Measurements from ENCODE around the gene SNX8.
A peak's percentile ranks its signal among the peaks of the same experiment; 100 is the strongest.

The SNX8 gene

DNA sequence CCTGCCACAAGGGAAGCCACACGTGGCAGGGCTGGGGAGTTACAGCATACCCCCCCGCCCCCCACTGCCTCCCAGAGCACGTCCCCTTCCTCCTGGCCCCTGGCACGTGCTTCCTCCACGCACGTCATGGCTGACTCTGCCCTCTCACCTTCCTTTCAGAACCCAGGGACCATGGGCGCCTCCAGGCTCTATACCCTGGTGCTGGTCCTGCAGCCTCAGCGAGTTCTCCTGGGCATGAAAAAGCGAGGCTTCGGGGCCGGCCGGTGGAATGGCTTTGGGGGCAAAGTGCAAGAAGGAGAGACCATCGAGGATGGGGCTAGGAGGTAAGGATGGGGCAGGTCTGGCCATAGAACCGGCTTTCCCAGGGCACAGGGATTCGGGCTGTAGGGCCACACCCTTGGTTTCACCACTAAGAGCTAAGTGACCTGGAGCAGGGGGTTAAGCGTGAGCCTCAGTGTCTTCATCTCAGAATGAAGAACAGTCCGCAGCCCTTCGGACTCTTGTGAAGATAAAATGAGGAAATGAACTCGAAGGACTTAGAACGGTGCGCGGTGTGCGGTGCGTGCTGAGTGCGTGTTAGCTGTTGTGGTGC, 69.7 kb downstream of the SNX8 start:
- DNase-seq (ENCODE audit: low read depth): no peak

DNA sequence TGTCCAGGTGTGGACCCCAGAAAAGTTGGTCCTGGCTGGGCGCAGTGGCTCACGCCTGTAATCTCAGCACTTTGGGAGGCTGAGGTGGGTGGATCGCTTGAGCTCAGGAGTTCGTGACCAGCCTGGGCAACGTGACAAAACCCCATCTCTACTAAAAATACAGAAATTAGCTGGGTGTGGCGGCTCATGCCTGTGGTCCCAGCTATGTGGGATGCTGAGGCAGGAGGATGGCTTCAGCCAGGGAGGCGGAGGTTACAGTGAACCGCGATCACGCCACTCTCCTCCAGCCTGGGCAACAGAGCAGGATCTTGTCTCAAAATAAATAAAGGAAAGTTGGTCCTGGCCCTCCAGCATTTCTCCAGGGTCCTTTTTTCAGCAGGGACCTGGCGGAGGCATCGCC, 70.8 kb downstream of the SNX8 start:
- no peak for DNase-seq (ENCODE audit: low read depth)

DNA sequence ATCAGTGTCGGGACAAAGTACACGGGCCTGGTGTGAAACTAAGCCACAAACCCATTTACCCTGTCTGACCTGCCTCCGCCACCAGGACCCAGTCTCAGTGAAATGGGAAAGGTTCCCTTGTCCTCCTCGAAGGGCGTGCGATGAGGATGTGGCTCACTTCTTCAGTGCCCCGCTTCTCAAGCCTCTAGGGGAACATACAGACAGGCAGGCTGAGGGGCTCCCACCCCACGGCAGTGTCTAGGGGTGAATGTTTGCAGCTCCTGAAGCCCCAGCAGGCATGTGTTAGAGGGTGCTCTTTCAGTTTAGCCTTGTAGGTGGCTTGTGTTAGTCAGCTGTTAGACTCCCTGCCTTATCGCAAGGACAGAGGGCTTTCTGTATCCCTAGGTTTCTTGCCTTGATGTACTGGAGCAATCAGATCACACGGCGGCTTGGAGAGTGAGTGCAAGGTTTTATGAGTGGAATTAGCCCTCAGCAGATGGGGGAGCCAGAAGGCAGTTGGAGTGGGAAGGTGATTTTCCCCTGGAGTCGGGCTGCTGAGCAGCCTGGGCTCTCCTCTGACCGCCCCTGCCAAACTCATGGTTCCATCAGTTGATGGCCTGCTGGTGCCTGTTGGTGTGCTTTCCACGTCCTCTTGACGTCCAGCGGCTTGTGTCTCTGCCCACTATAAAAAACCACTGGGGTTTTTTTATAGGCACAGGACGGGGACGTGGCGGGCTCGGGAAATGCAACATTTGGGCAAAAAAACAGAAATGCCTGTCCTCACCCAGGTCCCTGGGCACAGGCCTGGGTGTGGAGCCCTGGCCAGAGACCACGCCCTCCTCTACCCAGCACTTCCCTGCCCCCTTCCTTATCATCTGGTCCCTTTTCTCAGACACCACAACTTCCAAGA, 71.5 kb downstream of the SNX8 start:
- DNase-seq (ENCODE audit: low read depth): no peak

DNA sequence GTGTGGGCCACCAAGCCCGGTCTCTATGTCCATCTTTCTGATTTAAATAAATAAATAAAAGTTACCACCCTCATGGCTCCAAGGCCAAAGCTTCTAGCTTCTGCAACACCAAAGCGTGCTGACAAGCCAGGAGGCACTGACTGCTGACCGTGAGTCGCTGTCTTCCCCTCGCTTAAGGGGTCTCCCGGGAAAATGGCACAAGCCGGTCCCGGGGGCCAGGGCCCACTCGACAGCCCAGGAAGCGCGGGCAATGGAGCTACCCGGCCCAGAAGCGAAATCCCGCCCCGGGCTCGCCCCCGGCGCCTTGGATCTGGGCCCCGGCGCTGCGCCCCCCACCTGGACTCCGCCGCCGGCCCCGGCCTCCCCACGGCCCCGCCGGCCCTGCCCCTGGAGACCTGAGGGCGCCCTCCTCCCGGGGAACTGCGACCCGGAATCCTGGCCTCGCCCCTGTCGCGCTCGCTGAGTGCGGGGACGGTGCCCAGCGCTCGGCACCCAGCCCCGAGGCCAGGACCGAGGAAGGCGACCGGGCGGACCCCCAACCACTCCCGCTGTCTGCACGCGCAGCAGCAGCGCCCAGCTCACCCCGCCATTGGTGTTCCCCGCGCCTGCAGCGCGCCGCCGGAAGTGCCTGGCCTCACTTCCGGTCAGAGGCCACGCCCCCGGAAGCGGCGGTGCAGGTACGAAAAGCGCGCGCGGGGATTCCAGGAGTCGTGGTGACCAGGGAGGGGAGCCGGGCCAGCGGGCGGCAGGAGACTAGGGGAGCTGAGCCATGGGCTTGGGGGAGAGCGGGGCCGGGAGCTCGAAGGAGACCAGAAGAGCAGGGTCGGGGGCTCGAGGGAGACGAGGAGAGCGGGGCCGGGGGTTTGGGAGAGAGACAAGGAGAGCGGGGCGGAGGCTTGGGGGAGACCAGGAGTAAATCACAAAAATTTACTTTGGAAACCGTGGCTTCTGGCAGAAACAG, 72.4 kb downstream of the SNX8 start, which contains the start of the genes MRM2 and NUDT1:
Gene MRM2, minus strand, starts transcription at position 626 of the 961 bp plus-strand sequence. Its CDS starts 36 bp downstream, at position 590.
Gene NUDT1, plus strand, starts transcription at position 647 of the 961 bp plus-strand sequence. CDS start 2,349 bp downstream, outside the sequence.
- DNase-seq (ENCODE audit: low read depth): peak; percentile 57

DNA sequence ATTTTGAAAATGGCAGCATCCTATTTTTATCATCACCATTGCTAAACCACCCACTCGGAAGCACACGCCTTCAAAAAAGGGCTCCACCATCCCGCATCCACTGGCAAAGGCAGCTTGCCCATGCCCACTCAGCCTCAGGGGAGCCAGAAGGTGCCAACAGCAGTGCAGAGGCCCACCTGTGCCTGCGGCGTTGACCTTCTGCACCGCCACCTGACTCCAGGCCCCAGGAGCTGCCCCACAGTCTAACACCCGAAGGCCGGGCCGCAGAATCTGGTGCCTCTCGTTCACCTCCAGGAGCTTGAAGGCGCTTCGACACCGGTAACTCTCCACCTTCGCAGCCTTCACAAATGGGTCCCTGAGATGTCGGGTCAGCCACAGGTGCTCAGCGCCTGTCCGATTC, 75.0 kb downstream of the SNX8 start:
- no peak for DNase-seq (ENCODE audit: low read depth)

DNA sequence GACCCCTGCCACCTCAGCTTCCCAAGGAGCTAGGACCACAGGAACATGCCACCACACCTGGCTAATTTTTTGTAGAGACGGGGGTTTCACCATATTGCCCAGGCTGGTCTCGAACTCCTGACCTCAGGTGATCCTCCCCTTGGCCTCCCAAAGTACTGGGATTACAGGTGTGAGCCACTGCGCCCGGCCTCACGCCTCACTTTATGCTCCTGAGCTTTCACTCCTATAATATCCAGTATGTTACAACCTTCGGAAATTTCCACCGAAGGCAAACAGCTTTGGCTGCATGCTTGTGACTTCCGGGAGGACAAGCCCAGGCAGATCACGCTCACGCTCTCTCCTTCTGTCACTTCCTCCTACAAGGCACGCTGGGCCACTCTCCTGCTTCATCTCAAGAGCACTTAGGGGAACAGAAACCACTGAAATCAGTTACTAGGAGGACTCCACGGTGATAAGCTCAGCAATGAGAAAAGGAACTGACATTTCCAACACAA, 77.1 kb downstream of the SNX8 start:
- DNase-seq (ENCODE audit: low read depth): no peak

DNA sequence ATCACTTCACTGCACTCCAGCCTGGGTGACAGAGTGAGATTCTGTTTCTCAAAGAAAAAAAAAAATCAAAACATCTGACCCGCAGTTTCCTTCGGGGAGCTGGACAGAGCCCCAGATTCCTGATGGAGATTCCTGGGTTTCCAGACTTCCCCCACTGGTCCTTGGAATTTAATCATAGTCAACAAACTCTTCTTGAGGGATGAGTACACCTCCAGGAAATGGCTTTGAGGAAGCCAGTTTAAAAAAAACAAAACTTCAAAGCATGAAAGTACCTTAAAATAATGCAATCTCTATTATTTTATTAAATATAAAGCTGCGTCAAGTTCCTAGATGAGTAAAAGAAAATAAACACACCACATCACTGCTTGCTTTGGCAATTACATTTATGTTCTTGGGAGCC, 80.3 kb downstream of the SNX8 start:
- no peak for DNase-seq (ENCODE audit: low read depth)

DNA sequence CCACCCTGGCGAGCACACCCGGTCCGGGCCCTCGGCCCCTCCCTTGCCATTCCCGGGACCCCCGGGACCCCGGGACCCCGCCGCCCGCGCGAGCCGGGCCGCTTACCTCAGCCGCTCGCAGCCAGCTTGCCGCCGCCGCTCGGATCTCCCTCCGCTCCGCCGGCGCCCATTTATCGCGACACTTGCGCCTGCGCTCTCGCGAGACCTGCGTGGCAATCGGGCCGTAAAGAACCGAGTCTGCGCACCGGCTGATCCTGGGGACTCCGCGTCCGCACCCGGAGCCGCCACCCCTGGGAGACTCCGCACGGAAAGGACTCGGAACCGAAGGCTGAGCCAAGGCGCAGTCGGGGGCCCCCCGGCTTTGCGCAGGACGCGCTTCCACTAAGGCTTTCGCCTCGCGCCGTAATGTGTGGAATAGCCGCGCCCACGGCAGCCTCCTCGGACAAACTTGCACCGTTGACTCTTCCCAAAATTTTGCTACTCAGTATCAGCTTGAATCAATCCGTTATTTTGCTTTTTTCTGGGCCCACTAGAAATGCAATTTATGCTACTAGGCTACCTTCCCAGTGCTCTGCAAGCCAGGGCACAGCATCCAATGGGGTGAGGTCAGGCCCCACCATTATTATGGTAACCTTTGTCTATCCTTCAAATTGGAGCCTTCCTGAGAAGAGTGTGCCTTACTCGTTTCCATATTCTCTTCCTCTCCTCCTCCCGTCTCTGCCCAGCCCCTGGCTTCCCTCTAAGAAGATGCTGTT, 81.3 kb downstream of the SNX8 start, which contains the start of gene MAD1L1:
Gene MAD1L1, minus strand, starts transcription at position 180 of the 755 bp plus-strand sequence. CDS start 2,812 bp downstream, outside the sequence.
- peak; percentile 85 for DNase-seq (ENCODE audit: low read depth)

DNA sequence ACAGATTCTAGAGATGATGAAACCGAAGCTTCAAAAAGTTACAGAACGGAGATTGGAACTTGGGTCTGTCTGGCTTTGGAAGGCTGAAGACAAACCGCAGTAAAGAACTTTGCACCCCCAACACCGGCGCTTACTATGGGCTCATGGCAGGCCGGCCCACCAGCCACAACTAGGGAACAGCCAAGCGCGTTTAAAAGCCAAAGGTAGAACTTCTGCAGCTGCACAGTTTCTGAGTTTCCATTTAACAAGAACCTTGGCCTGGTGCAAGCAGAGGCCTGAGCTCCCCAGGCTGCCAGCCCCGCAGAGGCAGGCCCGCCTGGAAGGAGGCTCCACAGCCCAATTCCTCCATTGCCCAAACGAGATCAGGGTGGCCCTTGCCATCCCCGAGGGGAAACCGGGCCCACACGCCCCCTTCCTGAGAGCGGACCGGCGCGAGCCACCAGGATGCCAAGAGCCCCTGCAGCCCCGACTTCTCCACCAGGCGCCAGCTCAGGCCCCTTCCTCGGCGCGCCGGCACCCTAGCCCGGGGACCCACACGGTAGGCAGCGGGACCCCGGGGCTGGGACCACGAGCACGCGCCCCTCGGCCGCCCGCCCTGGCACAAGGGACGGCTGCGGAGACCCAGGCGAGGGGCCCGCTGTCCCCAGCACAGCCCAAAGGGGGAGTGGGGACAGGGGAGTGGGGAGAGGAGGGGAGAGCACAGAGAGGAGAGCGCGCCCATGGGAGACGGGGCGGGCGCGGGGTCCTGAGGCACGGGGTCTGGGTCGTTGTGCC, 82.1 kb downstream of the SNX8 start:
- no peak for DNase-seq (ENCODE audit: low read depth)

DNA sequence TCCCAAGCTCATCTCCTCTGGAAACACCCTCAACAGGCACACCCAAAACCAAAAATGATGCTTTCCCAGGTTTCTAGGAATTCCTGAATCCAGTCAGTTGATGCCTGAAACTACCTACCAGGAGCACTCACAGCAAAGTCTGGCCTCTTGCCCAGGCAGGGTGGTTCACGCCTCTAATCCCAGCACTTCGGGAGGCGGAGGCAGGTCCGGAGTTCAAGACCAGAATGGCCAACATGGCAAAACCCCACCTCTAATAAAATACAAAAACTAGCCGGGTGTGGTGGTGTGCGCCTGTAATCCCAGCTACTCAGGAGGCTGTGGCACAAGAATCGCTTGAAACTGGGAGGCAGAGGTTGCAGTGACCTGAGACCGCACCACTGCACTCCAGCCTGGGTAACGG, 83.4 kb downstream of the SNX8 start:
- DNase-seq (ENCODE audit: low read depth): no peak

DNA sequence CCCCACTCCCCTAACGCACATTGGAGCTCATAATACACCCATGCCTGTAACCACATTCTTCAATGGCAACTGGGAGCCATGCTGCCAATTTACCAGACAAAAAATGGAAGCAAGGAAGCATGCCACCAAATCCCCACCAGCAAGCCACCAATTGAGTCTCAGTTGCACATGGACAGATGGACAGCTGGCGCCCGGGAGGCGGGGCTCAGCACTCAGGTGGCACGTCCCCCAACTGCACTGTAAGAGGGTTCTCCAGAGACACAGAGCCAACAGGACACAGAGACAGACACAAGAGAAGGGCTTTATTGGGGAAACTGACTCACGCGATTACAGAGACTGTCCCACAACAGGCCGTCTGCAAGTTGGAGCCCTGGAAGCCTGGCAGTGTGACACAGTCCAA, 84.0 kb downstream of the SNX8 start:
- no peak for DNase-seq (ENCODE audit: low read depth)

DNA sequence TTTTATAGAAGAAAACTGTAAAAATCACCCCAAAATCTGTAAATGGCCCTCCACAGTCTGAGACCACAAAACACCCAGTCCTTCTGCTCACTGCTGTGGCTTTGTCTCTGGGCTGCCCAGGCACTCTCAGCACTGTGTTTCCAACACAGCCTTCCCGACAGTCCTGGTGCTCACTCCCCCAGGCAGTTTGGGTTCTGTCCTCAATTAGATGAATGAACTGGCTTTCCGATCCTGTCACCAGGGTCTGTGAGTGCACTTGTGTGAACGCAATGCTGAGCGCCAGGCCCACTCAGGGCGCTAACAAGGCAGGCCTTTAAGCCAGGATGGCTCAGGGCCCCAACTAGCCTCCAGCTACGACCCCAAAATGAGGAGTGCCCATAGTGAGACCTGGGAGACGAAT, 84.8 kb downstream of the SNX8 start:
- no peak for DNase-seq (ENCODE audit: low read depth)

DNA sequence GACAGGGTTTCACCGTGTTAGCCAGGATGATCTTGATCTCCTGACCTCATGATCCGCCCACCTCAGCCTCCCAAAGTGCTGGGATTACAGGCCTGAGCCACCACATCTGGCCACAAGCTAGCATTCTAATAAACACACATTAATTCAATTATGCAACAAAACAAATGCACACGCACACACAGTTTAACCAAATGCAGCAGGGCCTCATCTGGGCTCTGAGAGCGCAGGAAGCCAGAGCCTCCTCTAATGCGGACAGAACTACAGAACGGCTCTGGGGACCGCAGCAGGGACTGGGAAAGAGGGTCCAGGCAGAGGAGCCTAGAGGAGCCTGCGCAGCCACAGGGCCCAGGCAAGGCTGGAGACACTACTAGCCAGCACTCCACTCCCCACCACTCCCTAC, 85.3 kb downstream of the SNX8 start:
- no peak for DNase-seq (ENCODE audit: low read depth)

DNA sequence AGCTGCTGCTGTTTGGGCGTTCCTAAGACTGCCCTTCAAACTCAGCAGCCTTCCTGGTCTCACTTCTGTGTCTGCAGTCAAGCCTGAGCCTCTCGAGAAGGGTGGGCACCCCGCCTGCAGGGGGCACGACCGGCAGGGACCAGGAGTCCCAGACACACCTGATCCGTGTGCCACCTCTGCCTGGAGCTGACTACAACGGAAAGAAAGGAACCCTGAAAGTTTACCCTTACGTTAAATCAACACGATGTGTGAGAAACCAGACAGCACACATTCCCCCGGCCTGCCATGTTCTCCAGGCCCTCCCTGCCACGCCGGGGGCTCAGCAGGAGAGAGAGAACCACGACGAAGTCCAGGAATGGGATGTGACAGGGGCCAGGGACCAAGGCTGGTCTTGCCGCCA, 86.5 kb downstream of the SNX8 start:
- no peak for DNase-seq (ENCODE audit: low read depth)

DNA sequence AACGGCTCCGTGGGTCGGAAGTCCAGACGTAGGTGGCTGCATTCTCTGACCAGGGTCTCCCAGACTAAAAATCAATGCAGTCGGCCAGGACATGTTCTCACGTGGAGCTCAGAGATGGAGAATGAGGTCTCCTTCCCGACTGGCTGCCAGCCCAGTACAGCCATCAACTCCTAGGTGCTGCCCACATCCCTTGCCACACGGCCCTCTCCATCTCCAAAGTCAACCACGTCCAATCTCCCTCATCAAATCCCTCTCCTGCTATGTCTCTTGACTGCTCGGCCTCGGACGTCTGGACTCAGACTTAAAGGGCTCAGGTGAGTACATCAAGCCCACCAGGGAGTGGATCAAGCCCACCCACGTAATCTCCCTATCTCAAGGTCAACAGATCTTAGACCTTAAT, 88.4 kb downstream of the SNX8 start:
- DNase-seq (ENCODE audit: low read depth): no peak

DNA sequence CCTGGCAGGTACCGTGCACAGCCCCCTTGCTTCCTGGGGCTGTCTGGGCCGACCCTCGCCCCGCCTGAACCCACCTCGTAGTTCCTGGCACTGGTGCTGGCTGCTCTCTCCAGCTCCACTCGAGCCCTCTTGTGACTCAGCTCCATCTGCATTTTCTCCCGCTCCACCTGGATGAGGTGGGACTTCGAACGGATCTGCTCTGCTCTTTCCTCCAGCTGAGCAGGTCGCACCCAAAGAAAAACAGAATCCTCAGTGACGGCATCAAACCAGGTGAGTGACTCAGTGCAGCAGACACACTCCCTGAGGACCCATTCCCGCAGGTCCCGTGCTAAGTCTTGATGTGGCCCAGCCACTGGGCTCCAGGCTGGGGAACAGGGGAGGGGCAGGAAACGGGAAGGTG, 88.9 kb downstream of the SNX8 start:
- no peak for DNase-seq (ENCODE audit: low read depth)

DNA sequence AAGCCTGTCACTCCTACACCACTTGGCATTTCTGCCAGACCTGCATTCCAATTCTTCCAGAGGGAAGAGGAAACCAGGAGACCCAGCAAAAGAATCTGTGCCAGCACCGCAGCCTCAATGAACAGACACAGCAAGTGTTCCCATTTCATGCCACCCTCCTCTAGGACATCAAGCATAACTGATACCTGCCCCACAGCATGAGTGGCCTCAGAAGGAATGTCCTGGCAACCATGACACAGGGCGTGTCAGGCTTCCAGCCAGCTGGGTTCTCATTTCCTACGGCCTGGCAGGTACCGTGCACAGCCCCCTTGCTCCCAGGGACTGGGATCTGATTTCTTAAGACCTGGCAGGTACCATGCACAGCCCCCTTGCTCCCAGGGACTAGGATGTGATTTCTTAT, 89.3 kb downstream of the SNX8 start:
- no peak for DNase-seq (ENCODE audit: low read depth)

DNA sequence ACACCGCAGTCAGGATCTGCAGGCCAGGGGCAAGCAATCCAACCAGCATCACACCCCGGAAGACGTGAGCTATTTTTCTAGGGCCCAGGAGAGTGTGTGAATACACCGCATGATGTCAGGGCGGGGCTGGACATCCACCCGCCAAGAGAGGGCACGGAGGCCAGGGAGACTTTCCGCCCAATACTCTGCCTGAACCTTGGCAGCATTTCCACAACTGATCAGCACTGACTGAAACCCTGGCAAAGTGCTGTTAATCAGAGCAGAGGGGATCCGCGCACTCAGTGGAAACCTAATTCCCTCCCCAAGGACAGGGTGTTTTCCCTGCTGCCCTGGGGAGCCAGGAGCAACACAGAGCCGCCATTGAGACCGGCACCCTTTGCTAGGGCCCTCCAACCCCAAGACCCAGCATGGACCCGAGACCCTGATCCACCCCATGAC, 89.7 kb downstream of the SNX8 start:
- no peak for DNase-seq (ENCODE audit: low read depth)

DNA sequence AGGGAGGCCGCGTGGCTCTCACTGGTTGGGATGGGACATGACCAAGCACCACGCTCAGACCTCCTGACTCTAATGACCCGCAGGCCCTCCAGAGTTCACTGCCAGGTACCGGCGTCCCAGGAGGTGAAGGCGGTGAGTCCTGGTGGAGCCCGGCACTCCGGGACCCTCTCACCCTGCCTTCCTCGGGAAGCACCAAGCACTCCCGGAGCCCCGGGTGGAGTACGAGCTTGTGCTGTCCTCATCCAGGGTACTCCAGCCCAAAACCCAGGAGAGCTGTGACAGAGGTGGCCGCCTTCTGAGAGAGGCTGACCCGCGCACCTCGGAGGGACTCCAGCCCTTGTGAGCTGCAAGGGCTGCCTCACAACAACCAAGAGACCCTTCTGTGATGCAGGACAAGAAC, 90.9 kb downstream of the SNX8 start:
- no peak for DNase-seq (ENCODE audit: low read depth)

DNA sequence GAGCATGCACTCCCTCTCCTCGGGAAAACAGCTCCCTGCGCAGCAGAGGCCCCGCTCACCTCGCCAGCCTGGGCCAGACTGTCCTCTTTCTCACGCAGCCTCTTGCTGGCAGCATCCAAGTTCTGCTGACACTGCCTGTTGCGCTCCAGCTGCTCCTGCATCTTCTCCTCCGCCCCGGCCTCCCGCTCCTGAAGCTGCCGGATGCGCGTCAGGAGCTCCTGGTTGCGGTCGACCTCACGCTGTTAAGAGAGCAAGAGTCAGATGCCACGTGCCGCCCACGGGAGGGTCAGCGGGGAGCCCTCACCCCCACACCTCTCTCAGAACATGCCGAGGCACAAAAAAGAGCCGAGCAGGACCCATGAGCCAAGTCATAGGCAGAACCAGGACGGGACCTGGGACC, 91.7 kb downstream of the SNX8 start:
- no peak for DNase-seq (ENCODE audit: low read depth)

Data from activated T-cell treated with anti-CD3 and anti-CD28 coated beads for 1 hour (primary cell).